Common myeloid progenitor, CD34-positive (primary cell): Measurements from ENCODE around the gene ABLIM3.

Experiments
- CTCF ChIA-PET: fragments of 350-600 bp; sonication (Branson Sonifier 250); formaldehyde crosslinking; loops from one replicate; lab custom pipeline; 2021; ENCODE audit warnings: antibody characterized with exemption; lab: Charles Lee
- POLR2A ChIA-PET: fragments of 350-600 bp; sonication (Branson Sonifier 250); formaldehyde crosslinking; loops from one replicate; lab custom pipeline; 2021; ENCODE audit warnings: antibody characterized with exemption; lab: Charles Lee
- DNase-seq, 3 donors: peaks; one replicate each; pipeline versions ENCODE4 v3.0.0 to v3.0.0-alpha.2; 2013
- H3K27ac ChIP-seq, 2 experiments: 1 replicate in 1 of 2; 2 replicates in 1 of 2; pipeline ENCODE4 v1.7.0; 2013; ENCODE audit warnings: inconsistent platforms in 2 of 2, low read length in 2 of 2, mild to moderate bottlenecking in 2 of 2, low read depth in 1 of 2, moderate library complexity in 1 of 2; ENCODE audit not compliant: severe bottlenecking in 2 of 2, insufficient read depth in 1 of 2, poor library complexity in 1 of 2
- H3K27me3 ChIP-seq, 5 experiments: replicated peaks in 2 of 5; 1 replicate in 3 of 5; 2 replicates in 2 of 5; pipeline versions ENCODE4 v1.6.1 to v1.7.0; 2013; ENCODE audit warnings: low read length in 4 of 5, mild to moderate bottlenecking in 2 of 5, moderate library complexity in 2 of 5, inconsistent platforms in 1 of 5; ENCODE audit not compliant: insufficient read depth in 5 of 5, control insufficient read depth in 4 of 5
- H3K36me3 ChIP-seq, 4 experiments: 1 replicate in 2 of 4; 2 replicates in 2 of 4; pipeline versions ENCODE4 v1.6.1 to v1.7.0; 2013; ENCODE audit warnings: low read length in 3 of 4, control low read depth in 1 of 4, mild to moderate bottlenecking in 1 of 4; ENCODE audit not compliant: control insufficient read depth in 4 of 4, insufficient read depth in 4 of 4
- H3K4me1 ChIP-seq, 4 experiments: 1 replicate in 3 of 4; 2 replicates in 1 of 4; pipeline versions ENCODE4 v1.6.1 to v1.7.1; 2013; ENCODE audit warnings: low read length in 3 of 4, mild to moderate bottlenecking in 3 of 4, control low read depth in 1 of 4, inconsistent platforms in 1 of 4, moderate library complexity in 1 of 4; ENCODE audit not compliant: control insufficient read depth in 4 of 4, insufficient read depth in 4 of 4; ENCODE audit errors: control extremely low read depth in 1 of 4
- H3K4me3 ChIP-seq, 7 experiments: 1 replicate in 4 of 7; 2 replicates in 3 of 7; pipeline versions ENCODE4 v1.5.1 to v1.7.0; 2013; ENCODE audit warnings: mild to moderate bottlenecking in 7 of 7, low read length in 6 of 7, moderate library complexity in 6 of 7, inconsistent platforms in 2 of 7, low read depth in 2 of 7, control low read depth in 1 of 7; ENCODE audit not compliant: insufficient read depth in 4 of 7, control insufficient read depth in 1 of 7; ENCODE audit errors: extremely low read depth in 1 of 7
- H3K9me3 ChIP-seq, 5 experiments: 1 replicate in 4 of 5; 2 replicates in 1 of 5; pipeline versions ENCODE4 v1.6.1 to v1.7.1; 2013; ENCODE audit warnings: low read length in 4 of 5, mild to moderate bottlenecking in 2 of 5, inconsistent platforms in 1 of 5, low read depth in 1 of 5, moderate library complexity in 1 of 5; ENCODE audit not compliant: control insufficient read depth in 4 of 5, insufficient read depth in 2 of 5; ENCODE audit errors: control extremely low read depth in 1 of 5
- WGBS: methylation state at CpG from one replicate; pipeline ENCODE4 v1.1.5; 2013; ENCODE audit not compliant: insufficient coverage; 5-methylcytosine and 5-hydroxymethylcytosine counted together

ABLIM3 gene

DNA sequence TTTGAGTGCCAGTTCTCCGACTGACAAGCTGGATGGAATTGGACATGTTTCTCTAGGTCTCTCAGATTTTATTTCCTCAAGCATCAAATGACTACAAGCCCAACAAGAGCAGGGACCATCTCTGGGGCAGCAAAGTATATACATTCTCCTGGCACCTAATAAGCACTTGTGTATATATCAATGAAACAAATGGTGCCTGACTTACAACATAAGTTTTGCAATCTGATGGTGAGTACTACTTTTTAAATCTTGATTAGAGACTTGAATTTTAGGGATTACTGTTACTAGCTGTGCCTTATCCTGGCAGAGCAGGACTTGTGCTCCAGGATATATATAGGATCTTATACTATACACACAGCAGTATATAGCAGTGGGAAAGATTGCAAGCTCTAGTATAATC lies 8.8 kb upstream of the ABLIM3 start:
- CTCF ChIA-PET: interaction anchor here (0.8 to 3.4 kb wide), 5 partner anchors 9 to 691 kb away, joined by 3 to 15 read pairs (median 3); no protein-coding TSS in a partner anchor
- Histone ChIP-seq H3K27me3 (peaks cover 0 to 4% (median 0%) of the 10 kb centered on the region in 5 experiments), H3K4me1 (no peaks in the 10 kb centered on the region), H3K9me3 (no peaks in the 10 kb centered on the region), H3K4me3 (no peak overlapping the region), H3K36me3 (no peaks in the 10 kb centered on the region), H3K27ac (no peak overlapping the region)
- no CpG with 5 or more reads among the region's 1 CpG for WGBS
- POLR2A ChIA-PET: no interaction called here
- no peak for DNase-seq

DNA sequence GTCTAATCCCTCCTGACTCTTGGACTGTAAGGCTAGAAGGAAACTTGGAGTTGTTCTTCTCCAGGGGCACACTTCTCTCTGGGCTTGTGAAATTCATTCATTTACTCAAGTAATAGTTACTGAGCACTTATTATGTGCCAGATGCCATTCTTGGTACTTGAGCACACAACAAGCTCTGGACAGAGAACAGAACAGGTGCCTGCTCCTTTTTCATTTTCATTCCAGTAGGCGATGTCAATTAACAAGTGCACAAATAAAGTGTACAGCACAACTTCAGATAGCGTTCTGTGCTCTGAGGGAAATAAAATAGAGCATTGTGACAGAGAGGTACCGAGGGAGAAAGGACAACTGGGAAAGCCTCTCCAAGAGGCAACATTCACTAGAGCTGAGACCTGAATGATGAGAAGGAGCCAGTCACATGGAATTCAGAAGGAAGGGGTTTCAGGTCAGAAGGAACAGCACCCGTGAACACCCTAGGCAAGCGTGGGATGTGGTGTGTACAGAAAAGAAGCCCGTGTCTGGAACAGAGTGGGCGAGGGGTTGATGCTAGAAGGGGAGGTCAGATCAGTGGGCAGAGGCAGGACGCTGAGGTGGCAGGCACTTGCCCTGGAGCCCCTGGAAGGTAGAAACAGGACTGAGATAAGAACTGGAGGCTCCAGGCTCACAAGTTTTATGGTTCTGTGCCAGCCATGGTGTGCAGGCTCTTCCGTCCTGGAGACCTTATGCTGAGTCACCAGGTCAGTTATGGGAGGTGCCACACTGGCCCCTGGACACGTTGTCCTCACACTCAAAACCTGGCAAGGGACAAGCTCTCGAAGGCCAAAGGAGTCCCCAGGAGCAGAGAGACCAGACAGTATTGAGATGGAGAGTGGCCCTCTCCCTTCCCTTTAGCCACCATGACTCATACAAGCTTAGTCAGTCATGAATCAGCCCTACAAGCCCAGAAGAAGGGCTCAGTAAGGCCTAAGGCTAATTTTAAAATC lies 7.2 kb upstream of the ABLIM3 start:
- Histone ChIP-seq H3K27ac (no peak overlapping the region), H3K9me3 (no peaks in the 10 kb centered on the region), H3K36me3 (no peaks in the 10 kb centered on the region), H3K27me3 (peaks cover 0 to 6% (median 0%) of the 10 kb centered on the region in 5 experiments), H3K4me1 (no peaks in the 10 kb centered on the region), H3K4me3 (no peak overlapping the region)
- ChIA-PET CTCF (interaction anchor here (0.9 to 3.4 kb wide), 2 partner anchors 95 to 131 kb away, joined by 5 to 15 read pairs; no protein-coding TSS in a partner anchor), POLR2A (interaction anchor here (0.5 kb wide), 1 partner anchor 597 kb away, joined by 3 read pairs; no protein-coding TSS in a partner anchor)
- WGBS: 98% methylated on average over 8 of the region's 11 CpGs
- DNase-seq: no peak

DNA sequence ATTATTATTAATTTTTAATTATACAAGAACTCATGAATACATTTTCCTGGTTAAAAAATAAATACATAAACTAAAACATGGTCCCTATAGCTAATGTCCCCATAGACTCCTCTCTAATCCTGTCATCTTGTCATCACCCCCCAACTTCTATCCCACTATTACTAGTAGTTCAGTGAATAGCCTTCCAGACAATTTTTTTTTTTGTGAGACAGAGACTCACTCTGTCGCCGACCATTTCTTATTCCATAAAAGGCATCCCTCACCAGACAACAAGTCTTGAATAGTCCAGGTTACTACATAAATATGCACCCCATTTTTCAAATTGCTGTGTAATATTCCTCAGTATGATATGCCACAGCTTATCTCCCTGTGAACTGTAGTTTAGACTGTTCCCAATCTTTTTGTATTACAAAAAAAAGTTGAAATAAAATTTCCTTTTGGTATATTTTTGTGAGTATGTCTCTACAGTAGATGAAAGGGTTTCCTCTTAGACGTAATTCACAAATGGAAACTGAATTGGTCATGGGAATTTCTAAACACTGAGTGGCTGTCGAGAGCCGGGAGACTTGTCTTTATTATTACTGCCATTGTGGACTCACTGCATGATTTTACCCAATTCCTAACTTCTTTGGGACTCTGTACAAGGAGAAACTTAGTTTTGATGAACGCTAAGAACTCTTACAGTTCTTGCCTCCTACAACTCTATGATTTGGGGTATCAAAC lies 6.4 kb upstream of the ABLIM3 start:
- WGBS: 100% methylated on average over 4 of the region's 6 CpGs
- peaks cover 0 to 6% (median 0%) of the 10 kb centered on the region in 5 experiments for H3K27me3 ChIP-seq
- no peak overlapping the region for H3K27ac ChIP-seq
- no peaks in the 10 kb centered on the region for H3K4me1 ChIP-seq
- ChIA-PET POLR2A (no interaction called here), CTCF (interaction anchor here (0.9 to 10.2 kb wide), 3 partner anchors 92 to 130 kb away, joined by 5 to 98 read pairs (median 15); no protein-coding TSS in a partner anchor)
- H3K4me3 ChIP-seq: no peak overlapping the region
- H3K36me3 ChIP-seq: no peaks in the 10 kb centered on the region
- no peak for DNase-seq
- no peaks in the 10 kb centered on the region for H3K9me3 ChIP-seq

DNA sequence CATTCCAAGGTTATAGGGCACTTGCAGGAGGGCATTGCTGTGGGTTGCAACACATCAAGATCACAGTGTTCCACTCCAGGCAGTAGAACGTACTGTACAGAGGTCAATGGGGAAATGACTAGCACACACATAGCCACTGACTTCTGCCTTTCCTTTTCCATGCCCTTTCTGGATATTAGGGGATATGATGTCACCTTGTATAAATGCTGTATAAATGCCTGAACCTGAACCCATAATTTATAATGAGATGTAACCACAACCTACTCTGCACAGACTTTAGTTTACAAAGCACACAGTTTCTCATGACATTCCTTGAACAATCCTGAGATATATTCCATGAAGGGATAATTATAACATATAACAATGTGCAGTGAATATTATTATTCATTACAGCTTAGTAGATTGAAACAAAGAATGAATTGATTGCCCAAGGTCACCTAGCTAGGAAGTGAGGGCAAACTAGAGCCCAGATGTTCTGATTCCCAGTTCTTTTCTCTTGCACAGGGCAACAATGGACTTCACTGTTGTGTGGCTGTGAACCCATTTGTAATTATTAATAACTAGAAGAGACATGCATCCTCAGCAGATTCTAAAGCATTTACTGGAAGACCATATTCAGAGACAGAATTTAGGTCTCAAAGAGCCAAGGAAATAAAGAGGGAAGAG lies 5.6 kb upstream of the ABLIM3 start:
- Histone ChIP-seq H3K9me3 (no peaks in the 10 kb centered on the region), H3K27me3 (peaks cover 0 to 6% (median 0%) of the 10 kb centered on the region in 5 experiments), H3K36me3 (no peaks in the 10 kb centered on the region), H3K4me1 (no peaks in the 10 kb centered on the region), H3K4me3 (no peak overlapping the region), H3K27ac (no peak overlapping the region)
- DNase-seq: no peak
- WGBS: no CpG with 5 or more reads among the region's 1 CpG
- ChIA-PET POLR2A (no interaction called here), CTCF (interaction anchor here (0.6 to 10.2 kb wide), 5 partner anchors 20 to 727 kb away, joined by 3 to 98 read pairs (median 3); no protein-coding TSS in a partner anchor)

DNA sequence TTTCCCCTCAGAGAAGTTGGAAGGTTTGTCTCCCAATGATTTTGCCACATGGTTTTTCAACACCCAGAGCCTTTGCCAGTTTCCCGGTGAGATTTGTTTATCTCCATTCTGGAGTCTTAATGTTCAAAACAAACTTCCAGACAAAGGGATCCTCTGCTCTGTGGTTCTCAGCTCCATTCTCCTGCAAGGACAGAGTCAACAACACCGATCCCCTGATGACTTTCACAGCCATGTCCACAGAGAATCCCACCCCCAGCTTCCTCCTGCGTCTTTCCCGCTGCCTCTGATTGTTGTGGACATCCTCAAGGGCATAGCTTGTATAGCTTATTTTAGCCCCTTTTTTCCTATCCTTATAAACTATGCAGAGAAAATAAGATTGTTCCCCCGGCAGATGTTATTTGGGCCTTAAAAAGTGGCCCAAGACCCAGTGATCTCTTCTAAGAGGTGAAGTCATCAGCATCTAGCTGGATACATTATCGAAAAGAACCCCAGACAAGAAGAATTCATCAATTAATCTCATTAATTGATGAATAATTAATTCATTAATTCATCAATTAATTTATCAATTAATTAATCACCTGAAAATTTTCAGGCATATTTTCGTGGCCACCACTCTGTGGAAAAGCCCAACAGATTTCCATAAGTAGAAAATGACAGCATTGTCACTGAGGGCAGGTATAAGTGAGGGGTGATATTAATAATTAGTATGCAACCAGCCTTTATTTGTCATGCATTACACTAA lies 2.9 kb upstream of the ABLIM3 start:
- WGBS: 98% methylated on average over 4 of the region's 7 CpGs
- no peak overlapping the region for H3K27ac ChIP-seq
- no peaks in the 10 kb centered on the region for H3K36me3 ChIP-seq
- H3K4me1 ChIP-seq: peaks cover 0 to 10% (median 8%) of the 10 kb centered on the region in 4 experiments
- CTCF ChIA-PET: interaction anchor here (0.8 to 10.2 kb wide), 8 partner anchors 11 to 131 kb away, joined by 3 to 98 read pairs (median 5); no protein-coding TSS in a partner anchor
- no peak for DNase-seq
- POLR2A ChIA-PET: no interaction called here
- no peak overlapping the region for H3K4me3 ChIP-seq
- peaks cover 2 to 14% (median 12%) of the 10 kb centered on the region in 5 experiments for H3K27me3 ChIP-seq
- H3K9me3 ChIP-seq: no peaks in the 10 kb centered on the region
